Measurements from ENCODE around the gene RASEF. TPM values are rescaled to one million over a fixed set of nuclear protein-coding genes. Genes with fewer than 3 reads are reported as not detected.

The RASEF gene
- total and polyA plus RNA-seq, 2 donors (not counting 3 experiments of a cell fraction or from before 2014, with no cell fraction given) = 0.11 TPM; not detected in 1

DNA sequence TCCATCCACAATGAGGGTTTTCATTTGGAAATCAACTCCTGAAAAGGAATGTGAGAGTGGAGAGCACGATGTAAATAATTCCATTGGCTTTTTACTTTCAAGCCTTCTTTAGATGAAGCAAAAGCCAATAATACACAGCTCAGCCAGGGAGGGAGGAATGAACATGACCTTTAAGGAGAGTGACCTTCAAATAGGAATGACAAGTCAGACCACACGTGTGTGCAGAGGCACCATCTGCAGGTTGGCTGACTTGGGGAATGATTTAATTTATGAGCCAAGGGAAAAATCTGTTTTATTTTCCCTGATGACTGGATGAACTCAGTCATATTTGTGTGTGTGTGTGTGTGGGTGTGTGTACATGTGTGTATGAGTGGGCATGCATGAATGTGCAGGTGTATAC, 64.5 kb downstream of the RASEF start:
- no peaks in the 10 kb centered on the region for H3K9me1 ChIP-seq (replicated peaks; ENCODE audit: control insufficient read depth, extremely low read depth, insufficient read depth, low read length)
- ChIA-PET POLR2A (no interaction called here), CTCF (no interaction called here)
- FAIRE-seq (no peak), DNase-seq (ENCODE audit: low read depth, low spot score) (no peak)
- intact Hi-C loops (cut with micrococcal nuclease) (no loop called here), dilution Hi-C loops (cut with MboI; ENCODE audit: extremely low pct_ligation_motif_present, low sequenced_read_pairs) (no loop called here)
- no peaks in the 10 kb centered on the region for H4K20me1 ChIP-seq (replicated peaks; ENCODE audit: control insufficient read depth, extremely low read depth, insufficient read depth, low read length)
- no peaks in the 10 kb centered on the region for H3K36me3 ChIP-seq (ENCODE audit: control insufficient read depth in 2 of 2, extremely low read depth in 1 of 2, insufficient read depth in 2 of 2, low read length in 2 of 2)
- H3K4me2 ChIP-seq (ENCODE audit: insufficient read depth, low read length) = no peak overlapping the region
- BruUV-seq (replicated peaks) = no TSS peak
- H3K79me2 ChIP-seq (ENCODE audit: control insufficient read depth, insufficient read depth, low read length) = no peaks in the 10 kb centered on the region
- H2AFZ ChIP-seq (ENCODE audit: low read depth, low read length) = no peak overlapping the region
- H3K4me3 ChIP-seq (replicated peaks in 1 of 3; ENCODE audit: insufficient read depth in 1 of 3, low read depth in 1 of 3, low read length in 3 of 3) = no peak overlapping the region
- H3K9me3 ChIP-seq (replicated peaks; ENCODE audit: control insufficient read depth, insufficient read depth, low read length) = no peaks in the 10 kb centered on the region
- H3K27me3 ChIP-seq (ENCODE audit: control insufficient read depth in 2 of 2, insufficient read depth in 2 of 2, low read length in 2 of 2) = no peaks in the 10 kb centered on the region
- no peaks in the 10 kb centered on the region for H3K4me1 ChIP-seq (ENCODE audit: control insufficient read depth, extremely low read depth, insufficient read depth, low read length)
- H3K9ac ChIP-seq (replicated peaks; ENCODE audit: extremely low read depth, insufficient read depth, low read length) = no peak overlapping the region
- TF ChIP-seq, protein P1, sequence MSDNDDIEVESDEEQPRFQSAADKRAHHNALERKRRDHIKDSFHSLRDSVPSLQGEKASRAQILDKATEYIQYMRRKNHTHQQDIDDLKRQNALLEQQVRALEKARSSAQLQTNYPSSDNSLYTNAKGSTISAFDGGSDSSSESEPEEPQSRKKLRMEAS (IDR thresholded peaks at IDR 0.05; ENCODE audit: insufficient read depth, insufficient read length) = no peak
- TF ChIP-seq GATA2 (IDR thresholded peaks at IDR 0.05; ENCODE audit: insufficient read depth, insufficient read length, low read depth, low read length) (no peak), POLR2A (IDR thresholded peaks at IDR 0.05; ENCODE audit: low read depth, low read length) (no peak), POLR2AphosphoS5 (IDR thresholded peaks at IDR 0.05; ENCODE audit: insufficient read depth, low read depth, low read length) (no peak), JUN (IDR thresholded peaks at IDR 0.05; ENCODE audit: borderline replicate concordance, insufficient read depth, insufficient read length, low read depth) (no peak), EZH2 (IDR thresholded peaks at IDR 0.05; ENCODE audit: borderline replicate concordance, low read depth, low read length, severe bottlenecking) (no peak), FOS (IDR thresholded peaks at IDR 0.05; ENCODE audit: borderline replicate concordance, insufficient read depth, low read length) (no peak)
- TF ChIP-seq, protein P2, sequence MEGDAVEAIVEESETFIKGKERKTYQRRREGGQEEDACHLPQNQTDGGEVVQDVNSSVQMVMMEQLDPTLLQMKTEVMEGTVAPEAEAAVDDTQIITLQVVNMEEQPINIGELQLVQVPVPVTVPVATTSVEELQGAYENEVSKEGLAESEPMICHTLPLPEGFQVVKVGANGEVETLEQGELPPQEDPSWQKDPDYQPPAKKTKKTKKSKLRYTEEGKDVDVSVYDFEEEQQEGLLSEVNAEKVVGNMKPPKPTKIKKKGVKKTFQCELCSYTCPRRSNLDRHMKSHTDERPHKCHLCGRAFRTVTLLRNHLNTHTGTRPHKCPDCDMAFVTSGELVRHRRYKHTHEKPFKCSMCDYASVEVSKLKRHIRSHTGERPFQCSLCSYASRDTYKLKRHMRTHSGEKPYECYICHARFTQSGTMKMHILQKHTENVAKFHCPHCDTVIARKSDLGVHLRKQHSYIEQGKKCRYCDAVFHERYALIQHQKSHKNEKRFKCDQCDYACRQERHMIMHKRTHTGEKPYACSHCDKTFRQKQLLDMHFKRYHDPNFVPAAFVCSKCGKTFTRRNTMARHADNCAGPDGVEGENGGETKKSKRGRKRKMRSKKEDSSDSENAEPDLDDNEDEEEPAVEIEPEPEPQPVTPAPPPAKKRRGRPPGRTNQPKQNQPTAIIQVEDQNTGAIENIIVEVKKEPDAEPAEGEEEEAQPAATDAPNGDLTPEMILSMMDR (IDR thresholded peaks at IDR 0.05; ENCODE audit: extremely low read depth in 1 of 2, insufficient read depth in 1 of 2, low read depth in 1 of 2, low read length in 2 of 2) = no peak
- no peak overlapping the region for H3K27ac ChIP-seq (ENCODE audit: insufficient read depth, low read depth, low read length)
